Activated CD8-positive, alpha-beta memory T cell treated with anti-CD3 and anti-CD28 coated beads for 36 hours (primary cell): ENCODE data around the gene ZNF784. TPM values are rescaled to one million over a fixed set of nuclear protein-coding genes. Genes with fewer than 3 reads are reported as not detected.

ENCODE experiments used
- CTCF ChIA-PET: fragments of 350-600 bp; sonication (Branson Sonifier 250); formaldehyde crosslinking; loops from one replicate; lab custom pipeline; 2021; ENCODE audit warnings: antibody characterized with exemption; lab: Charles Lee
- POLR2A ChIA-PET: fragments of 350-600 bp; sonication (Branson Sonifier 250); formaldehyde crosslinking; loops from one replicate; lab custom pipeline; 2021; ENCODE audit warnings: antibody characterized with exemption; lab: Charles Lee
- total RNA-seq, 2 experiments: library from RNA; stranded (reverse); gene quantifications; one replicate each; pipeline ENCODE4 v1.2.3, GENCODE V29; 2021

The ZNF784 gene
- total RNA-seq, 2 experiments from 2014 or later: 2.8 to 3.0 TPM

GRCh38 chr19:55601084-55601483, 23.3 kb downstream of the ZNF784 start:
- ChIA-PET POLR2A (no interaction called here), CTCF (interaction anchor here (0.6 to 1.7 kb wide), 3 partner anchors 30 to 97 kb away, joined by 4 to 5 read pairs (median 4); no protein-coding TSS in a partner anchor)

DNA sequence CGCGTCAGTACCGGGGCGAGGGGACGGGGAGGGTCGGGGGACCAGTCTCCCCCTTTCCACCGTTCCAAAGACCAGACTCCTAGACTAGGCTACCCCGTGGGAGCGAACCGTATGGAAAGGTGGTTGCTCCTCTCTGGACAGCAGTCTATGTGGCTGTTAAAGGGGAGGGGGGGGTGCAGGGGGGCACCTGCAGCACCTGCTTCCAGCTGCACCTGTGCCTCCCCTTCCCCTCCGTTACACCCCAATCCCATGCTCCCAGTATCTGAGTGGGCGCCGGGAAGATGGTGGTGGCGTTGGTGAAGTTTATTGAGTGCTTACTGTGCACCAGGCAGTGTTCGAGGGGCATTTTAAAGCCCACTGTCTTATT, 23.7 kb downstream of the ZNF784 start:
- ChIA-PET CTCF (interaction anchor here (1.7 kb wide), 1 partner anchor 97 kb away, joined by 4 read pairs; no protein-coding TSS in a partner anchor), POLR2A (interaction anchor here (1.4 kb wide), 1 partner anchor 42 kb away, joined by 5 read pairs; the partner anchor contains the start of gene ZNF581)

GRCh38 chr19:55599842-55600661, 24.3 kb downstream of the ZNF784 start, which contains the start of gene ZNF524:
TSS of gene ZNF524 (plus strand) at chr19:55600288. CDS start at chr19:55602113, 1,825 bp downstream.
- ChIA-PET POLR2A (interaction anchor here (1.0 to 1.8 kb wide), 9 partner anchors 18 to 345 kb away, joined by 3 to 9 read pairs (median 5); partner anchors contain the start of genes U2AF2, ZNF579, ZNF581 and ZNF628), CTCF (interaction anchor here (0.6 to 1.7 kb wide), 8 partner anchors 17 to 96 kb away, joined by 3 to 10 read pairs (median 5); partner anchors contain the start of gene ZNF784)

DNA sequence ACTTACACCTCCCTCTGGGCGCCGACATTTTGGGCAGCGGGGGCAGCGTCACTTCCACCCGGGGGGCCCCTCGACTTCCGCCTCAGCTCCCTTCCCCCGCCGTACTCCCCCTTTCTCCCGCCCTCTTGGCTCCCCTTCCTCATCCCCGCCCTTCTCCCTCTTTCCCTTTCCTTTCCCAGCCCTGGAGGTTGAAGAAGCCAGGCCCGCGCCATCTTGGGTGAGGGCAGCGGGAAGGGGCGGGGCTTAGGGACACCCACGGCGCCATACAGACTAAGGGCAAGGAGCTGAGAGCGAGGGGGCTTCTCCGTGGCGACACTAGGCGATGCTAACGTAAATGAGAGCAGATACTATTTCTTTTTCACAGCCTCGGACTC, 24.9 kb downstream of the ZNF784 start, which contains the start of gene FIZ1:
TSS of gene FIZ1 (minus strand) at position 50 of the 374 bp plus-strand sequence. CDS start 1,652 bp downstream, outside the sequence.
- CTCF ChIA-PET: interaction anchor here (0.6 to 2.0 kb wide), 8 partner anchors 13 to 95 kb away, joined by 3 to 10 read pairs (median 6); partner anchors contain the start of gene ZNF784
- POLR2A ChIA-PET: interaction anchor here (1.0 to 1.8 kb wide), 11 partner anchors 12 to 344 kb away, joined by 3 to 9 read pairs (median 5); partner anchors contain the start of genes U2AF2, ZNF579, ZNF581 and ZNF628

- ChIA-PET POLR2A (interaction anchor here (1.0 to 1.8 kb wide), 11 partner anchors 12 to 344 kb away, joined by 3 to 9 read pairs (median 5); partner anchors contain the start of genes U2AF2, ZNF579, ZNF581 and ZNF628), CTCF (interaction anchor here (0.6 to 2.0 kb wide), 7 partner anchors 12 to 95 kb away, joined by 3 to 10 read pairs (median 5); partner anchors contain the start of gene ZNF784)
Measured at GRCh38 chr19:55598719-55599467, 25.5 kb downstream of the ZNF784 start.

- POLR2A ChIA-PET: interaction anchor here (1.7 kb wide), 1 partner anchor 14 kb away, joined by 7 read pairs; no protein-coding TSS in a partner anchor
- CTCF ChIA-PET: interaction anchor here (0.6 to 2.0 kb wide), 2 partner anchors 11 to 570 kb away, joined by 3 to 7 read pairs; no protein-coding TSS in a partner anchor
Measured at GRCh38 chr19:55598034-55598433, 26.3 kb downstream of the ZNF784 start.

DNA sequence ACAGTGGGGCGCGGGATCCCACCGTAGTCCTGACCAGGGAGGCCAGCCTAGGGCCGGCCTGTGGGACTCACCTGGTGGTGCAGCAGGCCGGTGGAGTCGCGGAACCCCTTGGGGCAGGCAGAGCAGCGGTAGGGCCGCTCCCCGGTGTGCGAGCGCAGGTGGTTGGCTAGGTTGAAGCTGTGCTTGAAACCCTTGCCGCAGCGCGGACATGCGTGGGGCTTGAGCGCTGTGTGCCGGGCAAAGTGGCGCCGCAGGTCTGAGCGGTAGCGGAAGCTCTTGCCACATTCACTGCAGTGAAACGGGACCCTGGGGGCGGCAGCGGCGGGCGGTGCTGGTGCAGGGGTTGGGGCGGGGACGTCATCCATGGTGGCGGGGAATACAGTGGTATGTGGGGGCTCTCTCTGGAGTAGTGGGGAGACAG, 26.9 kb downstream of the ZNF784 start:
- CTCF ChIA-PET: interaction anchor here (0.6 to 2.0 kb wide), 2 partner anchors 11 to 571 kb away, joined by 3 to 7 read pairs; no protein-coding TSS in a partner anchor
- POLR2A ChIA-PET: interaction anchor here (1.7 kb wide), 1 partner anchor 14 kb away, joined by 7 read pairs; no protein-coding TSS in a partner anchor

DNA sequence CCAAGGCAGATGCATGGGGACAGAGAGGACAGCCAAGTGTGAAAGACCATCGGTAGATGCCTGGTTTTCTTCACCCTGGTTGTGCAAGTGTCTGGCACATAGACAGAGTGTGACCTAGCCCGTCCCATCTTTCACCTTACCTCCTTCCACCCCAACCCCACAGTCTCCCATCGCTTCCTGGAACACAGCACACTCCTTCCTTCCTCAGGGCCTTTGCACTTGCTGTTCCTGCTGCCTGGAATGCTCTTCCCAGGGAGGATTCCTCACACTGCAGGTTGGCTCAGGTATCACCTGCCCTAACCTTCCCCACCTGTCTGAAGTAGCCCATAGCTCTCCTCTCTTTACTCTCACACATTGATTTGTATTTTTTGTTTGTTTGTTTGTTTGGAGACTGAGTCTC, 28.1 kb downstream of the ZNF784 start:
- CTCF ChIA-PET: interaction anchor here (1.0 to 1.4 kb wide), 3 partner anchors 36 to 92 kb away, joined by 3 read pairs; no protein-coding TSS in a partner anchor
- POLR2A ChIA-PET: no interaction called here

DNA sequence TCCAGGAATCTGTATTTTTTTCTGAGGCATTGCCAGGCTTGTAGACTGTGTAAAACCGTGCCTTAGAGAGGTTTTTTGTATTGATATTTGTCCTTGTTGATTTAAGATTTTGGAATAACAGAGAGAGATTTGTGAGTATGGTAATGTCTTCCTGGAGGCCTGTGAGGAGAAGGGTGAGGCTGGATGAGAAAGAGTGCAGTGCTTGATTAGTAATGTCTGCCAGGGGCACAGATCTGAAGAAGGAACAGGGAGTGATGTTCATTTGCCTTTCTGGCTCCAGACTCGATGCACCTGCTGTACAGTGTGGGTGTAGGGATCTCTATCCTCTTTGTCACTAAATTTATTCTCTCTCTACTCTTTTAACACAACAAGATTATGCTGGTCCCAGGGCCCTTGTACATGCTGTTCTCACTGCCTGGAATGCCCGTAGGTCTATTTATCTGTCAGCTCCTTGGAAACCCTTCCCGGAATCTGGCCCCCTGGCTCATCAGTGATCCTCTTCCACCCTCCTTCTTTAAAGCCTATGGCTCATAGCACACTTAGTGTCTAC, 29.3 kb downstream of the ZNF784 start:
- POLR2A ChIA-PET: no interaction called here
- CTCF ChIA-PET: interaction anchor here (0.8 to 1.4 kb wide), 2 partner anchors 11 to 78 kb away, joined by 3 to 4 read pairs; partner anchors contain the start of gene ZNF865

GRCh38 chr19:55593096-55593772, 31.1 kb downstream of the ZNF784 start:
- CTCF ChIA-PET: interaction anchor here (0.7 to 1.1 kb wide), 2 partner anchors 11 to 37 kb away, joined by 3 read pairs; no protein-coding TSS in a partner anchor

DNA sequence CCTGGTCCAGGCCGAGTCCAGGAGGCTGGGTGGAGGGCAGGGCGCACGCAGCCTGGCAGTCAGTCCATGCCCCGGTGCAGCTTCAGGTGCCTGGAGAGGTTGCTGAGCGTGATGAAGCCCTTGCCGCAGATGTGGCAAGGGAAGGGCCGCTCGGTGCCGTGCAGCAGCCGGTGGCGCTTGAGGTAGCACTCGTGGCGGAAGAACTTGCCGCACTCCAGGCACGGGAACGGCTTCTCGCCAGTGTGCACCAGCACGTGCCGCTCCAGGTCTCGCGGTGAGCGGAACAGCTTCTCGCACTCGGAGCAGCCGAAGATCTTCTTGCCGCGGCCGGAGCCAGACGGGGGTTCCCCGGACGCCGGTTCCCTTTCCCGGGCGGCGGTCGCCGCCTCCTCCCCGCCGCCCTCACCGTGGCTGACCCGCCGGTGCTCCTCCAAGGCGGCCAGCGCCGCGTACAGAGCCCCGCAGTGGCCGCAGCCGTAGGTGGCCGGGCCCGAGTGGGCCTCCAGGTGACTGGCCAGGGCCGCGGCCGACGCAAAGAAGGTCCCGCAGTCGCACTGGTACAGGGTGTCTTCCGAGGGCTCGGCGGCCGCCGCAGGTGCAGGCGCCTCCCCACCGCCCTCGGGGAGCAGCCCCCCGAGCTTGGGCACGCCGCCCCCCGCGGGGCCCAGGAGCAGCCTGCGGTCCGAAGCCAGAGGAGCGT, 31.8 kb downstream of the ZNF784 start:
- CTCF ChIA-PET: no interaction called here
- POLR2A ChIA-PET: no interaction called here

More at GRCh38 chr19:55593096-55593772, 31.1 kb downstream of the ZNF784 start:
- POLR2A ChIA-PET: no interaction called here

DNA sequence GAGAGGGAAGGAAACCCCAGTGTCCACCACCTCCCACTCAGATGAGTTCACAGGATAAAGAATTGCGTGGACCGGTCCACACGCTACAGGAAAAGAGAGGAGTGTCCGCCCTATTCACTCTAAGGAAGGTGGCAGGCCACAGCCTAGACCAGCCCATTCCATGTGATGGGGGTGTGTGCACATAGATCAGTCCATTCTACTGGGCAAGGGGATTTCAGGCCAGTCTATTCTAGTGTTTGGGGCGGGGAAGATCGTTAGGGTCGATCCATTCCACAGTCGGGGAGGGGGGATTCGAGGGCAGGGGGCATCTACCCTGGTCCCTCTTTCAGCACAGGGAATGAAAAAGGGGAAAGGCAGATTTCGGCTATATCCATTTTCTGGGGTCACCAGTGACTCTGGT, 32.8 kb downstream of the ZNF784 start:
- POLR2A ChIA-PET: no interaction called here
- CTCF ChIA-PET: no interaction called here

GRCh38 chr19:55590617-55591016, 33.7 kb downstream of the ZNF784 start:
- ChIA-PET POLR2A (no interaction called here), CTCF (no interaction called here)

DNA sequence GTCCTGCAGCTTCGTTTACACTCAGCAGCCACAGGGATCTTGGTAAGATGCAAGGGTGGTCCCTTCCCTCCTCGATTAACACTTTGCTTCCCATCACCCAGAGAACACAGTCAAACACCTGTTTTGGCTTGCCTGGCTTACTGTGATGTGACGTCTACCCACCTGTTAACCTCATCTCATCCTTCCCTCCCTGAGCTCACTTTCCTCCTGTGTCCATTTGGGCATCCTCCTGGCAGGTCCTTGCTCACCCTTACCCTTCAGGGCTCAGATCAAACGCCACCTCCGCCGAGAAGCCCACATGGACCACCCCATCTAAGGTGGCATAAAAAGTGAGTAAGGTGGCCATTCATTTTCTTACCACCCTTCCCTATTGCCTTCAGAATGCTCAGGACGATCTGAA, 34.3 kb downstream of the ZNF784 start:
- ChIA-PET POLR2A (no interaction called here), CTCF (no interaction called here)

DNA sequence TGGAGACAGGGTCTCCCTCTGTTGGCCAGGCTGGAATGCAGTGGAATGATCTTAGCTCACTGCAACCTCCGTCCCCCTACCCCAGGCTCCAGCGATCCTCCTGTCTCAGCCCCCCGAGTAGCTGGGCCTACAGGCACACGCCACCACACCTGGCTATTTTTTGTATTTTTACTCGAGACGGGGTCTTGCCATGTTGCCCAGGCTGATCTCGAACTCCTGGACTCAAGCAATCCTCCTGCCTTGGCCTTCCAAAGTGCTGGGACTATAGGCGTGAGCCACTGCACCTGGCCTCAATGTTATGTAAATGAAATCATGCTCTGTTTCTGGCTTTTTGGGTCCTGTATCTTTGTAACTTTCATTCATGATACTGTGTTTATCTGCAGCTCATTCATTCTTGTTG, 35.6 kb downstream of the ZNF784 start:
- ChIA-PET CTCF (no interaction called here), POLR2A (no interaction called here)

DNA sequence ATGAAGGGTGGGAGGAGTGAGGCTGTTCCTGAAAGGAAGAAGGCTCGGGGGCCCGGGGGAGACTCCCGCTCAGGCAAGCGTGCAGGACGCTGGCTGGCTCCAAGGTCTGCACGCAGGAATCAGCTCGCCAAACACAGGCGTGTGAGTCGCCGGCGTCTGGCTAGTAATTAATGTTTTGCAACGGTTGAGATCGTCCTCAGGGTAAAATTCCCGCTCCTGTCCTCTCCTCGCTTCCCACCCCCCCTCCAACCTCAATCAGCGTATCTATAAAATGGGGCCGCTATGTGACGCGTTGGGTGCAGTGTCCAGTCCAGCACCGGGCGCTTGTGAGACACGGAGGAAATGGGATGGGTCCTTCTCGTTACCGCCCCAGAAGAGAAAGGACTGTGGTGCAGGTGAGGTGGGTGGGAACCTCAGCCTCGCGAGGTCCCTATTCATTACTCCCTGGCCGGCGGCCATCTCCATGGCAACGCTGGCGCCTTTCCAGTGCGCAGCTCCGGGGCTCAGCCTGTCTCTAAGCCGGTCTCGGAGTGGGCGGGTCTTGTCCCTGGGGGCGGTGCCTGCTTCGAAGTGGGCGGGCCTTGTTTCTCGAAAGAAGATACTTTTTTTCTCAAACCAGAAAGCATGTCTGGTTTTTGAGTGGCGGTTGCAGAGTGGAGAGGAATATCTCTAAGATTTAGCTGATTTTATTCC, 37.2 kb downstream of the ZNF784 start:
- ChIA-PET CTCF (interaction anchor here (0.9 to 2.5 kb wide), 3 partner anchors 11 to 47 kb away, joined by 3 to 7 read pairs (median 6); partner anchors contain the start of genes FIZ1 and ZNF865), POLR2A (interaction anchor here (0.6 to 1.2 kb wide), 2 partner anchors 12 to 551 kb away, joined by 3 to 5 read pairs; partner anchors contain the start of gene FIZ1)
